ENCODE results near the gene ITGAV. TPM values are rescaled to one million over a fixed set of nuclear protein-coding genes. Genes with fewer than 3 reads are reported as not detected.

ITGAV gene
- total RNA-seq, 4 donors from 2014 or later = 98.4 to 117 (median 105) TPM

GRCh38 chr2:186691900-186692299, 102.0 kb downstream of the ITGAV start:
- 90% methylated on average over 5 of the region's 5 CpGs for WGBS

DNA sequence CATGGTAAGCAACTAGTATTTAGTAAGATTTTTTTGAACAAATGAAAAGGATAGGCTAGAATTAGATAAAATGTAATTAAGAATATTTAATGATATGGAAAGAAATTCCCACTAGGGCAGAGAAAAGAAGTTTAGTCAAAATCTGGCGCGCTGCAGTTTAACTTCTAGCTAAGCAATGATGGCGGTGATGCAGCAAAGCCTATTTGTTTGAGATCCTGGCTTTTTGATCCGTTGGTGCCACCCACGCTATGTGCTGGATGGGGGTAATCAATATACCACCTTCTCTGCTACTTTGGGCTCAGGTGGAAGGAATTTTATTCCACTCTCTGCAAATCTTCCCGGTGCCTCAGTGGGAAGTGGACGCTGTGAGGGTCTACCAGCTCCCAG, 103.6 kb downstream of the ITGAV start:
- peak overlapping the region; percentile 70 to 89 (median 78) for H3K4me3 ChIP-seq
- H3K9me3 ChIP-seq = no peaks in the 10 kb centered on the region
- 45% methylated on average over 7 of the region's 7 CpGs for WGBS
- intact Hi-C loops (cut with DNase I) = no loop called here
- H3K27me3 ChIP-seq = no peaks in the 10 kb centered on the region
- peak overlapping the region; percentile 66 to 77 (median 70) for H3K27ac ChIP-seq (replicated peaks in 1 of 4)
- TF ChIP-seq CTCF (IDR thresholded peaks at IDR 0.05) (no peak), EP300 (IDR thresholded peaks at IDR 0.05) (no peak), POLR2A (IDR thresholded peaks at IDR 0.05; ENCODE audit: low read depth) (no peak), POLR2AphosphoS5 (IDR thresholded peaks at IDR 0.05) (no peak)
- H3K36me3 ChIP-seq = no peaks in the 10 kb centered on the region
- peaks cover 5 to 24% (median 20%) of the 10 kb centered on the region in 4 donors for H3K4me1 ChIP-seq
- no peak for DNase-seq (ENCODE audit: extremely low spot score)

More at GRCh38 chr2:186691900-186692299, 102.0 kb downstream of the ITGAV start:
- no peak overlapping the region for H3K27ac ChIP-seq (replicated peaks in 1 of 4)
- DNase-seq (ENCODE audit: extremely low spot score) = no peak
- peaks cover 5 to 24% (median 20%) of the 10 kb centered on the region in 4 donors for H3K4me1 ChIP-seq
- H3K4me3 ChIP-seq = no peak overlapping the region
- no peaks in the 10 kb centered on the region for H3K36me3 ChIP-seq
- no peak for TF ChIP-seq CTCF (IDR thresholded peaks at IDR 0.05)
- no peak for TF ChIP-seq POLR2AphosphoS5 (IDR thresholded peaks at IDR 0.05)
- no peak for TF ChIP-seq EP300 (IDR thresholded peaks at IDR 0.05)
- TF ChIP-seq POLR2A (IDR thresholded peaks at IDR 0.05; ENCODE audit: low read depth) = no peak
- intact Hi-C loops (cut with DNase I) = no loop called here
- H3K9me3 ChIP-seq = peaks cover 0 to 8% (median 2%) of the 10 kb centered on the region in 4 donors
- no peaks in the 10 kb centered on the region for H3K27me3 ChIP-seq

GRCh38 chr2:186695081-186695756, 105.4 kb downstream of the ITGAV start:
- Histone ChIP-seq H3K27ac (replicated peaks in 1 of 4) (peak overlapping the region in 3 of 4 donors; percentile 53 to 77 (median 71)), H3K4me3 (peak overlapping the region; percentile 70 to 89 (median 78)), H3K9me3 (no peaks in the 10 kb centered on the region), H3K27me3 (no peaks in the 10 kb centered on the region), H3K36me3 (no peaks in the 10 kb centered on the region), H3K4me1 (peaks cover 5 to 24% (median 20%) of the 10 kb centered on the region in 4 donors)
- 12% methylated on average over 9 of the region's 9 CpGs for WGBS
- intact Hi-C loops (cut with DNase I) = no loop called here
- TF ChIP-seq CTCF (IDR thresholded peaks at IDR 0.05) = no peak
- no peak for TF ChIP-seq POLR2A (IDR thresholded peaks at IDR 0.05; ENCODE audit: low read depth)
- TF ChIP-seq EP300 (IDR thresholded peaks at IDR 0.05) = no peak
- TF ChIP-seq POLR2AphosphoS5 (IDR thresholded peaks at IDR 0.05) = no peak
- DNase-seq (ENCODE audit: extremely low spot score) = no peak

- peaks cover 5 to 24% (median 20%) of the 10 kb centered on the region in 4 donors for H3K4me1 ChIP-seq
- WGBS = 97% methylated on average over 4 of the region's 4 CpGs
- H3K27ac ChIP-seq (replicated peaks in 1 of 4) = no peak overlapping the region
- no peaks in the 10 kb centered on the region for H3K9me3 ChIP-seq
- no peak for TF ChIP-seq POLR2AphosphoS5 (IDR thresholded peaks at IDR 0.05)
- no peak for TF ChIP-seq CTCF (IDR thresholded peaks at IDR 0.05)
- TF ChIP-seq EP300 (IDR thresholded peaks at IDR 0.05) = no peak
- no peak for TF ChIP-seq POLR2A (IDR thresholded peaks at IDR 0.05; ENCODE audit: low read depth)
- no peak for DNase-seq (ENCODE audit: extremely low spot score)
- H3K27me3 ChIP-seq = no peaks in the 10 kb centered on the region
- no peaks in the 10 kb centered on the region for H3K36me3 ChIP-seq
- H3K4me3 ChIP-seq = no peak overlapping the region
- intact Hi-C loops (cut with DNase I) = no loop called here
Observed at GRCh38 chr2:186696290-186696689, 106.4 kb downstream of the ITGAV start.

Data from esophagus muscularis mucosa (tissue), 4 donors.